GM23248 (cell line): ENCODE measurements around the gene CEBPG. TPM values are rescaled to one million over a fixed set of nuclear protein-coding genes. Genes with fewer than 3 reads are reported as not detected.

Source experiments
- DNase-seq: peaks from one replicate; pipeline ENCODE4 v3.0.0-alpha.2; 2015
- H2AFZ ChIP-seq: fragments of 200-600 bp; sonication (generic); 2 replicates; pipeline ENCODE4 v1.6.1; 2016; ENCODE audit warnings: antibody characterized with exemption
- H3F3A ChIP-seq: fragments of 200-600 bp; sonication (generic); 2 replicates; pipeline ENCODE4 v1.6.1; 2016; ENCODE audit warnings: mild to moderate bottlenecking, antibody characterized with exemption, mixed run types; ENCODE audit not compliant: insufficient read depth
- H3K27ac ChIP-seq: fragments of 200-600 bp; sonication (generic); 2 replicates; pipeline ENCODE4 v1.5.1; 2016; ENCODE audit warnings: mild to moderate bottlenecking
- H3K27me3 ChIP-seq: fragments of 200-600 bp; sonication (generic); replicated peaks from 2 replicates; pipeline ENCODE4 v1.6.1; 2016; ENCODE audit warnings: mild to moderate bottlenecking; ENCODE audit not compliant: insufficient read depth
- H3K36me3 ChIP-seq: fragments of 200-600 bp; sonication (generic); 2 replicates; pipeline ENCODE4 v1.6.1; 2016; ENCODE audit warnings: low read depth, mild to moderate bottlenecking
- H3K4me1 ChIP-seq: fragments of 200-600 bp; sonication (generic); 2 replicates; pipeline ENCODE4 v1.6.1; 2016; ENCODE audit warnings: mild to moderate bottlenecking; ENCODE audit not compliant: insufficient read depth
- H3K4me2 ChIP-seq: fragments of 200-600 bp; sonication (generic); one replicate; pipeline ENCODE4 v1.6.1; 2016; ENCODE audit warnings: mild to moderate bottlenecking; ENCODE audit not compliant: unreplicated experiment
- H3K4me3 ChIP-seq: fragments of 200-600 bp; sonication (generic); 2 replicates; pipeline ENCODE4 v1.5.1; 2016; ENCODE audit warnings: mild to moderate bottlenecking
- H3K79me2 ChIP-seq: fragments of 200-600 bp; sonication (generic); 2 replicates; pipeline ENCODE4 v1.6.1; 2016; ENCODE audit warnings: mild to moderate bottlenecking; ENCODE audit not compliant: insufficient read depth
- H3K9ac ChIP-seq: fragments of 200-600 bp; sonication (generic); 2 replicates; pipeline ENCODE4 v1.6.1; 2016; ENCODE audit warnings: mild to moderate bottlenecking
- H3K9me2 ChIP-seq: fragments of 200-600 bp; sonication (generic); 2 replicates; pipeline ENCODE4 v1.6.1; 2016; ENCODE audit warnings: mixed run types, mild to moderate bottlenecking, moderate library complexity; ENCODE audit not compliant: insufficient read depth
- H3K9me3 ChIP-seq: fragments of 200-600 bp; sonication (generic); one replicate; pipeline ENCODE4 v1.6.1; 2017; ENCODE audit warnings: low read depth
- H4K20me1 ChIP-seq: fragments of 200-600 bp; sonication (generic); 2 replicates; pipeline ENCODE4 v1.6.0; 2016; ENCODE audit not compliant: insufficient read depth
- EZH2 ChIP-seq: fragments of 200-600 bp; sonication (generic); IDR thresholded peaks from 2 replicates; pipeline ENCODE4 v1.6.1; 2018; ENCODE audit warnings: antibody characterized with exemption, mild to moderate bottlenecking; ENCODE audit not compliant: insufficient read depth, poor library complexity, severe bottlenecking
- EZH2phosphoT487 ChIP-seq: fragments of 200-600 bp; sonication (generic); IDR thresholded peaks from 2 replicates; pipeline ENCODE4 v1.6.1; 2018; ENCODE audit warnings: antibody characterized with exemption, moderate library complexity, mild to moderate bottlenecking, low read depth; ENCODE audit not compliant: insufficient read depth
- WGBS, 2 experiments: methylation state at CpG; one replicate each; pipeline ENCODE4 v1.1.6; 2015 to 2017; ENCODE audit warnings: low lambda C conversion rate in 2 of 2, low coverage in 1 of 2; ENCODE audit errors: missing lambda C conversion rate in 2 of 2; 5-methylcytosine and 5-hydroxymethylcytosine counted together
- in situ Hi-C: fragments of 300-500 bp; cut with MboI; formaldehyde crosslinking; loops from 2 replicates; pipeline ENCODE4 v1.15.0; 2020
- polyA plus RNA-seq: library from polyadenylated mRNA; unstranded; fragments of >200 nt; fragmentation: Nextera tagmentation; extraction: Ambion mirVana; gene quantifications from 2 replicates; pipeline ENCODE4 v1.2.1, GENCODE V29; 2016
- total RNA-seq: library from RNA; depleted of rRNA; stranded (reverse); fragments of >200 nt; shearing (Covaris generic); gene quantifications from 2 replicates; pipeline ENCODE4 v1.2.3, GENCODE V29; 2014

Gene CEBPG
- total and polyA plus RNA-seq, 2 experiments from 2014 or later: 27.6 to 36.2 TPM

- Histone ChIP-seq H3K79me2 (no peaks in the 10 kb centered on the region), H3F3A (no peaks in the 10 kb centered on the region), H3K4me2 (no peak overlapping the region), H3K4me3 (no peak overlapping the region), H3K9me3 (no peaks in the 10 kb centered on the region), H3K27me3 (no peaks in the 10 kb centered on the region), H2AFZ (no peak overlapping the region), H3K9me2 (no peaks in the 10 kb centered on the region), H3K4me1 (no peaks in the 10 kb centered on the region), H3K36me3 (no peaks in the 10 kb centered on the region), H3K27ac (no peak overlapping the region), H3K9ac (no peak overlapping the region), H4K20me1 (no peaks in the 10 kb centered on the region)
- TF ChIP-seq EZH2: no peak
- no peak for TF ChIP-seq EZH2phosphoT487
- WGBS, 2 experiments: 90 to 91% methylated on average over 17 to 18 of the region's 18 CpGs
- in situ Hi-C loops: no loop called here
- no peak for DNase-seq
These were observed 29.9 kb downstream of the CEBPG start for GRCh38 chr19:33403221-33403972.

GRCh38 chr19:33403973-33404304 is 30.4 kb downstream of the CEBPG start:
- H3K27me3 ChIP-seq: no peaks in the 10 kb centered on the region
- H3K9ac ChIP-seq: no peak overlapping the region
- no peaks in the 10 kb centered on the region for H3F3A ChIP-seq
- 78 to 84% methylated on average over 6 of the region's 6 CpGs for WGBS, 2 experiments
- no peak overlapping the region for H2AFZ ChIP-seq
- in situ Hi-C loops: no loop called here
- TF ChIP-seq EZH2 (no peak), EZH2phosphoT487 (no peak)
- H3K9me3 ChIP-seq: no peaks in the 10 kb centered on the region
- no peaks in the 10 kb centered on the region for H4K20me1 ChIP-seq
- no peak for DNase-seq
- H3K36me3 ChIP-seq: no peaks in the 10 kb centered on the region
- no peak overlapping the region for H3K4me3 ChIP-seq
- no peak overlapping the region for H3K4me2 ChIP-seq
- no peak overlapping the region for H3K27ac ChIP-seq
- no peaks in the 10 kb centered on the region for H3K79me2 ChIP-seq
- H3K9me2 ChIP-seq: no peaks in the 10 kb centered on the region
- H3K4me1 ChIP-seq: no peaks in the 10 kb centered on the region

- H2AFZ ChIP-seq: no peak overlapping the region
- no peaks in the 10 kb centered on the region for H3K9me3 ChIP-seq
- H3K9ac ChIP-seq: no peak overlapping the region
- no peaks in the 10 kb centered on the region for H3K9me2 ChIP-seq
- no peak for DNase-seq
- no peaks in the 10 kb centered on the region for H3K27me3 ChIP-seq
- 60 to 62% methylated on average over 18 of the region's 18 CpGs for WGBS, 2 experiments
- no peak overlapping the region for H3K4me2 ChIP-seq
- H3K79me2 ChIP-seq: no peaks in the 10 kb centered on the region
- TF ChIP-seq EZH2phosphoT487 (no peak), EZH2 (no peak)
- no peak overlapping the region for H3K4me3 ChIP-seq
- in situ Hi-C loops: loop anchor here (5.0 kb wide), 1 partner anchor 167 kb away; no protein-coding TSS in a partner anchor
- no peaks in the 10 kb centered on the region for H3F3A ChIP-seq
- H3K4me1 ChIP-seq: no peaks in the 10 kb centered on the region
- H3K36me3 ChIP-seq: no peaks in the 10 kb centered on the region
- H4K20me1 ChIP-seq: no peaks in the 10 kb centered on the region
- H3K27ac ChIP-seq: no peak overlapping the region
These were observed 31.2 kb downstream of the CEBPG start for GRCh38 chr19:33404506-33405253.

GRCh38 chr19:33405254-33405552 is 31.7 kb downstream of the CEBPG start:
- TF ChIP-seq EZH2phosphoT487: no peak
- no peak for TF ChIP-seq EZH2
- Histone ChIP-seq H3K4me2 (no peak overlapping the region), H4K20me1 (no peaks in the 10 kb centered on the region), H3K4me3 (no peak overlapping the region), H3K27me3 (no peaks in the 10 kb centered on the region), H3K9me2 (no peaks in the 10 kb centered on the region), H3K27ac (no peak overlapping the region), H3K79me2 (no peaks in the 10 kb centered on the region), H3K9ac (no peak overlapping the region), H2AFZ (no peak overlapping the region), H3F3A (no peaks in the 10 kb centered on the region), H3K36me3 (no peaks in the 10 kb centered on the region), H3K9me3 (no peaks in the 10 kb centered on the region), H3K4me1 (no peaks in the 10 kb centered on the region)
- WGBS, 2 experiments: 49 to 55% methylated on average over 7 to 8 of the region's 8 CpGs
- in situ Hi-C loops: loop anchor here (5.0 kb wide), 1 partner anchor 168 kb away; no protein-coding TSS in a partner anchor
- no peak for DNase-seq
